Midbrain (tissue), 1 donor: ENCODE measurements around the gene FBXO9.

Source experiments
- DNase-seq: peaks from one replicate; lab custom pipeline; 2025; lab: John Stamatoyannopoulos, UW

The FBXO9 gene

DNA sequence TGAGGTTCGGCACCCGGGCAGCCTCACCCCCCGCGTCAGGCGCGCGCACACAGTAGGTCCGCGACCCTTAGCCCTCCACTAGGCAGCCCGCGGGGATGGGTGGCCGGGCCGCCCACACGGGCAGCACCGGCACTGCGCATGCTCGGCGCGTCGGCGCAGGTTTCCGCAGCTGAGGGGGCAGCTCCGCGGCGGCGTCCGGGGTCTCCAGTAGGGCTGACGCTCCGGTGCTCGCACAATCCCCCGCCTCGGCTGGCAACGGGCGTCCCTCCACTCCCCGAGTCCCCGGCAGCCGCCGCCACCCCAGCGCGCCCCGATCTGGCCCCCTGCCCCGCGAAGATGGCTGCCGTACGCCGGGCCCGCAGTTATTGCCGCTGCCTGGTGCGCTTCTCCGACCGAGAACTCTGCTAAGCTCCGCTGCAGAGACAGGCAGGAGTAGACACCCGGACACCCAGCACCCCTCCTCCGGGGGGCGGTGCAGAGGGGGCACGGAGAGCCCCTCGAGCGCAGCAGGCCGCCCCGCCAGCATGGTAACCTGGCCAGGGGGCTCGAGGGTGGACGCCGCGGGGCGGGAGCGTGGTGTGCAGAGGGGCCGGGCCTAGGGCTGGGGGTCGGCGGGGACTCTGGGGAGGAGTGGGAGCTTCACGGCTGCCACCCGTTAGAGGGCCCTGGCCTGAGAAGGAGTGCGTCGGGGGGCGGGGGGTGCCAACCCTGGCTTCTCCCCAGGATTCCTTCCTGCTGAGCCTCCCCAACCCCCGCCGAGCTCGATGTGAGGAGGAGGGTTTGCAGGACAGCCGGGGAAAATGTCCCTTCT is at the start of gene FBXO9:
Gene FBXO9, plus strand, starts transcription at position 139 of the 811 bp plus-strand sequence. Its CDS starts 386 bp downstream, at position 525.
- DNase-seq: peak; percentile 84

GRCh38 chr6:53015486-53015885 is 49.7 kb upstream of the FBXO9 start:
- DNase-seq: no peak

DNA sequence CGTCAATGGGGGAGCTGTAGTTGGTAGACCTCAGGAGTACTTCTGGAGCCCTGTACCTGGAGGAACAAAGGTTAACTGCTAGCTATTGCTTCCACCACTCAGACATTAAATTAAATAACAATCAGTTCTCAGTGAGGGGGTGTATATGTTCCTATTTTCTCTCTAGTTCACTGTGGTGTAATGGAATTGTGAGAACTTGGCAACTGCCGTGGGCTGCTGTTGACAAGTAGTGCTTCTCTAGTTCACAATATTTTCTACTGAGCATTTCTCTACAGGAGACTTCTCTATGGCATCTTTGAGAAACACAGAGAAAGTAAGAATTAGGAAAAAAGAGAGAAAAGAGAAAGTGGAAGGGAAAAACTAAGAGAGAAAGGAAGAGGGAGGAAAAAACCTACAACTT is 46.8 kb upstream of the FBXO9 start:
- DNase-seq: no peak

DNA sequence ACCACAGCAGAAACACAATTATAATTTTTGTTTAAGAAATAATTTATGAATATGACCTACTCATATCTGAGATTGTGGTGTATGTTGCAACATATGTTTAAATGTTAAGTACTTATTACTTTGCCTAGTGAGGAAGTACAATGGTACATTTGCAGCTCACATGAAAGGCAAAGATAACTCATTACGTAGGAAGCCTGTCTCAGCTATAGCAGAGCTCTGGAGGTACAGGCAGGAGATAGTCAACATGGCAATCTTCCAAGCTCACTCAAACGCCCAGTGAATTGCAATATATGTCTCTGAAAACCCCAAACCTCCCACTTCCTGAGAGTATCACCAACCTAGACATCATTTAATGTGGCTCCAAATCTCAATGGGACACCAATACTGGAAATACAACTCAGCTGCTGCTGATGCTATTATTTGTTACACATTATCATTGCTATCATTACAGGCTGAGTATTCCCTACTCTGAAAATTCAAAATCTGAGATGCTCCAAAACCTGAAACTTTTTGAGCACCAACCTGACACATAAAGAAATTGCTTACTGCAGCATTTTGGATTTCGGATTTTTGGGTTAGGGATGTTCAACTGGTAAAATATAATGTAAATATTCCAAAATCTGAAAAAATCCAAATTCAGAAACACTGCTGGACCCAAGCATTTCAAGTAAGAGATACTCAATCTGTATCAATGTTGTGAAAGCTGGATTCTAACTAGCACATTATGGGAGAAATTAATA is 45.0 kb upstream of the FBXO9 start:
- DNase-seq: no peak

DNA sequence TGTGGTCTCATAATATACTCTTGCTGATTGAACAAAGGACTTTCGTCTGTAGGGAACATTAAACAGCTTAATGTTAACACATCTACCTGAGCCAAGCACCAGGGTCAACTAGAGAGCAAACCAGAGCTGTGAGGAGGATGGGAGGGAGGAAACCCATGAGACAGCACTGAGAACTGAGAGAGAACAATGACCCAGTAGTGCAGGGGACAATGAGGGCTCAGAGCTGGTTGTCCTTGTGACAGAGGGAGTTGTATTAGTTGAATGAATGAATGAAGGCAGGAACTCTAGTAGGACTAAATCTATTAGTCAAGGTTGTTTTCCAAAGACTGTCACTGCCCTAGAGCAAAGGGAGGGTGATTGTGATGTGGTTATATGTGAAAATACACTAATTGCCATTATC is 41.9 kb upstream of the FBXO9 start:
- DNase-seq: peak; percentile 79

GRCh38 chr6:53026526-53026925 is 38.7 kb upstream of the FBXO9 start:
- DNase-seq: no peak

DNA sequence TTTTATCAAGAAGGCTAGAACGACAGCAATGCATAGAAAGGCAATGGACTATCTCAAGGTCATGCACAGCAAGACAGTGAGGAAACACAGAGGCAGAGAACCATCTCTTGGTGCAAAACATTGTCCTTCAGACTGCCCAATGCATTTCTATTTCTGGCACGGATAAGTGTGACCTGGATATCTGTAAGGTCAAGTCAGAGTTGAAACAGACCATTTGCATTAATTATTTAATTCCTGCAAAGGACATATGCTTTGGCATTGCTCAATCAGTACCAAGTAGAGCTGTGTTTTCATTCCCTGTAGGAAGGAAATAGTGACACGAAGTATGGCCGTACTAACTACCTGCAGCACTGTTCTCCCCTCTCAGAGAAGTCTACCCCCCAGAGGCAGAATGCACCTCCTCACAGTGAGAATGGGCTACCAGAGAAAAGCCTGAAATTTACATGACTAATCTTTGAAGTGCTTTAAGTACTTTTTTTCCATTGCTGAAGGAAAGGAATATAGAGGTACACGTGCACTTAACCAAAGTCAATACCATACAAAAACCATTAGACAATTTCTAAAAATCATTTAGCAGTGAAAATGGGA is 38.0 kb upstream of the FBXO9 start:
- DNase-seq: no peak

GRCh38 chr6:53028467-53028866 is 36.7 kb upstream of the FBXO9 start:
- DNase-seq: no peak

DNA sequence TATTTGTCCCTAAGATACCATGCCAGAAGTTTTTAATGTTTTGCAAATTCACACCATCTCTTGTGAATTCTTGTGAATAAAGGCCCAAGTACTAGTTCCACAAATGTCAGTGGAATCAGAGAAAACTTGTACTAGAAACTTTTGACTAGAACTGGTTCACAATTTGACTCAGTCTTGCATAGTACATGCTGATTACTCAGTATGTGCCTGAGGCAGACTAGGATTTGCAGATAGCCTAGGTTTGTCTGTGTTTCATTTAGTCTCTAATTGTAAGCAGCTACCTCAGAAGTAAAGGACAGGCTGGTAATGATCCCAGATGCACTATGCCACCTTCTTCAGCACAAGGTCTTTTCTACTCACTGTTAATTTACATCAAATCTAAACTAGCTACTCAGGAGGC is 35.9 kb upstream of the FBXO9 start:
- DNase-seq: no peak

- no peak for DNase-seq
Observed at GRCh38 chr6:53029761-53030160, 35.4 kb upstream of the FBXO9 start.

- DNase-seq: peak; percentile 12
Observed at GRCh38 chr6:53031281-53031680, 33.9 kb upstream of the FBXO9 start.

- DNase-seq: peak; percentile 71
Observed at GRCh38 chr6:53032849-53033248, 32.4 kb upstream of the FBXO9 start.

DNA sequence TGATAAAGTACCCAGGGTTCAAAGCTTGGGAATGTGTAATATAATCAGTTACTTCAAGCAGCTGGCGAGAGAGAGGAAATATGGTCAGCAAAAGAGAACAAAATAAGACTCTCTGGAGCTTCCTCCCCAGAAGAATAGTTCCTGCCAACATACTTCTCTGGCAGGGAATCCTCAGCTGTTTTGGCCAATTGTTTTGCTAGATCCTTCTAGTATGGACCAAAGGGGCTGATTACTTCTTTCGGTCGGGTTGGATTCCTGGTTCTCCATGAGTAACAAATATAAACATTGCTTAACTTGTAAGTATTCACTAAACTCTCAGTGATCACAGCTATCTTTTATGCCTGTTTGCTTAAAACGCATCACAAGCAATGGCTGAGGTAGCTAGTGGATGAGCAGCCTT is 31.4 kb upstream of the FBXO9 start:
- DNase-seq: peak; percentile 8

DNA sequence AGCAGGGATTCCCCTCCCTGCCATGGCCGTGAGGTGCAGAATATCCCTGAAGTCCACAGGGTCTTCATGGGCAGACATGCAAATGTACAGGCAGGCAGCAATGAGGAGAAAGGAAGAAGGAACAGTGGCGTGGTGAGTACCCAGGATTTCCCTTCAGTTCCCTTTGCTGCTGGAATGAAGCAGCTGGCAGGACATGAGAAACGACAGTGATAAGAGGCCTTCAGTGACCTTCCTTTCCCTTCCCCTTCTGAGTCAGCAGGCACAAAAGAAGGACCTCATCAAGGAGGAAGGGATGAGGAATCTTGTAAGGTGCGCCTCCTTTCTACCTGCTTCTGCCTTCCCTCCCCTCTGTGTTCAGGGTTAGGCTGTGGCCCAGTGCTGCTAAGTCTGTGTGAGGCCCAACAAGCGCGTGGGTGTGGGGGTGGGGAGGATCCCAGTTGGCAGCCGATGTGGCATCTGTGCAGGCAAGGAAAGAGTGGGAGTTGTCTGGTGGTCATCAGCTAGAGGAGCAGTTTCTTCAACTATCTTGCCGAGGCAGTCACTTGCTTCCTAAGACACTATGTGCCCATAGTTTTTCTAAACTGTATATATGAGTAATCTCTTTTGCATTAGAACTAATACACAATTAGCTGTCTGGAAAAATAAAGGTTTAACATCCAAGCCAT is 29.5 kb upstream of the FBXO9 start:
- no peak for DNase-seq

- no peak for DNase-seq
Observed at GRCh38 chr6:53038141-53038540, 27.1 kb upstream of the FBXO9 start.

DNA sequence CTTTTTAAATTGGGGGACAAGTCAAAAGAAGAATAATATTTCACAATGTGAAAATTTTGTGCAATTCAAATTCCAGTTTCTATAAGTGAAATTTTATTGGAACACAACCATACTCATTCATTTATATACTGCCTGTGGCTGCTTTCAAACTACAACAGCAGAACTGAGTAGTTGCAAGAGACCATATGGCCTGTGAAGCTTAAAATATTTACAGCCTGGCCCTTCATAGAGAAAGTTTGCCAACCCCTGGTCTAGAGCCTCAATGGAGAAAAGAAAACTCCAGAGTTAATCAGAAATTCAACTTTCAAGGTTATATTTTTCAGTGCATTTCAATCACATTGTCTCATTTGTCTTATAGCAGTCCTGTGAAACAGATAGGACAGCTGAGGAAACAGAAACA is 26.6 kb upstream of the FBXO9 start:
- DNase-seq: no peak

DNA sequence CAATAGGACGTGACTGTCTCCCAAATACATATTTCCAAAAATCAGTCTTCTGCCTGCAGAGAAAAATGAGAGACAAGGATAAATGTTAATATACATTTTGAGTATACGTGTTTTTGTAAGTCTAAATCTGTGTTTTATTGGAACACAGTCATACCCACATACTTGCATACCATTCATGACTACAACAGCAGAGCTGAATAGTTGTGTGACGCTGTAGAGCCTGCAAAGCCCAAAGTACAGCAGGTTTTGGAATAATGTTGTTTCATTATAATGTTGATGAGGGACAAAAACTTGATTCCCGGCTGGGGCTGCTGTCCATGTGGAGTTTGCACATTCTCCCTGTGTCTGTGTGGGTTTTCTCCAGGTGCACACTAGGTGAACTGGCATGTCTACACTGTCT is 23.8 kb upstream of the FBXO9 start:
- no peak for DNase-seq

DNA sequence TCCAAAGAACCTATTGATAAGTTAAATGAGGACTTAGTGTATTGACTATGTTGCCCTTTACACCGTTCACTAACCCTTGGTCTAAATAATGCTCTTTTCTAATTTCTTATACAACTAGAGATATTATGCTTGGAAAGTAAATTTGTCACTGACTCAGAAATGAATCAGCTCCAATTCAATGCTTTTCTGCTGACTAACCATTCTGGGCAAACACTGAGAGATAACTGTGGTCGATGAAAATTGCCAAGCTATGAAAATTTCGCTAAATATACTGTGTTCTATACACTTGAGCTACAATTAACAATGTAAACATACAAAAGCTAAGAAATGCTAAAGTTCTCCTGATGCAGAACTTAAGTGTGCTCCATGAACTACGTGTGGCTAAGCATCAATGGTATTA is 23.1 kb upstream of the FBXO9 start:
- DNase-seq: peak; percentile 32

DNA sequence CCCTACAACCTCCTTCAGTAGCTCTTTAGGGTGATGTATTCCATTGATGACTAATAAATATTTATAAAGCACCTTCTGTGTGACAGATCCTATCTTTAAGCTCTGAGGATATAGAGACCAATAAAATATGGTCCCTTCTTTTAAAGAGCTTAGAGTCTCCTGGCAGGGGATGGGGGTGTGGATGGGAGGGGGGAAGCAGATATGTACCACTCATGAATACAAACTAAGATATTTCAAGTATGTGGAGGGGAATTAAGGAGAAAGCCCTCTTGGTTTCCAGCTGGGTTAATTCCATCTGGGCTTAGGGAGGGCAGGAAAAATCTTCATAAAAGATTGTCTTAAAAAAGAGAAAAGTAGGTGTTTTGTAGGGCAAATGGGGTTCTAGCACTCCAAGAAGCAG is 21.6 kb upstream of the FBXO9 start:
- DNase-seq: no peak

- DNase-seq: no peak
Observed at GRCh38 chr6:53044071-53044470, 21.1 kb upstream of the FBXO9 start.

DNA sequence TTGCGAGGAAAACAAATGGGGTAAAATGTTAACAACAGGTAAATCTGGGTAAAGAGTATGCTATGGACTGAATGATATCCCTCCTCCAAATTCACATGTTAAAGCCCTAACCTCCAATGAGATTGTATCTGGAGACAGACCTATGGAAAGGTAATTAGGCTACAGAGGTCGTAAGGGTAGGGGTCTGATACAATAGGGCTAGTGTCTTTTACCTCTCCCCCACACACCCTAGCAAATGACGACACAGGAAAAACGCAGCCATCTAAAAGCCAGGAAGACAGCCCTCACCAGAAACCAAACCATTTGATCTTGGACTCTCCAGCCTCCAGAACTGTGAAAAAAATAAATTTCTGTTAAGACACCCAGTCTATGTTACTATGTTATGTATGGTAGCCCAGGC is 20.6 kb upstream of the FBXO9 start:
- DNase-seq: no peak

DNA sequence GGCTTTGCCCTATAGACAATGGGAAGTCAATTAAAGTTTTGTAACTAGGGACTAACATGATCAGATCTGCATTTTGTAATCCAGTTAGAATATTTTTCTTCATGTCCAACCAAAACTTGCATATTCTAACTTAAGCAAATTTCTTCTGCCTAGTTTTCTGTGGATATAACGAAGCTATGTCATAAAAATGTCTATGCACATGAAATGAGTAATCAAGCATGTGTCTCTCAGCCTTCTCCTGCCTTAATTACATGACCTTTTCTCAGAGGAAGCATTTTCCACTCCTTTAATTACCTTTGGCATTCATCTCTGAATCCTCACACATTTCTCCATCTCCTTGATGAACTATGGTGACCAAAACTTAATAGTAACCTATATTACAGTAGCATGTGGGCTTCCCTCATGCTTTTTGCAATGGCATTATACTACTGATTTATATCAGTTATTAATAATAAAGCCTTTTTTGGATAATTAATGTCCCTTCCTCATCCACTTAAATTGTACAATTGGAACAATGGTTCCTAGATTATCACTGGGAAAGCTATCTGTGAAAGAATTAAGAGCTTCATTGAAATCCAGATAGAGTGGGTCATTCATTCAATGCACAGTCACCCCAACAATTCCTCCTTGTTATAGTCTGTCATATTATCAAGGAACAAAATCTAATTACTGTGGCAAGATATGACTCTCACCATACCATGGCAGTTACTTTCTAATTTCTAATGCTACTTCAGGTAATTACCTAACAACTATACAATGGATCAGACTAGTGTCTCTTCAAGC is 19.1 kb upstream of the FBXO9 start:
- DNase-seq: no peak
